Measurements from ENCODE around the gene CAMKK1. TPM values are rescaled to one million over a fixed set of nuclear protein-coding genes. Genes with fewer than 3 reads are reported as not detected.
A peak's percentile ranks its signal among the peaks of the same experiment; 100 is the strongest.

Gene CAMKK1
- 1 to 10 TPM; 2.9 to 8.8 (median 4.4) TPM for total RNA-seq

DNA sequence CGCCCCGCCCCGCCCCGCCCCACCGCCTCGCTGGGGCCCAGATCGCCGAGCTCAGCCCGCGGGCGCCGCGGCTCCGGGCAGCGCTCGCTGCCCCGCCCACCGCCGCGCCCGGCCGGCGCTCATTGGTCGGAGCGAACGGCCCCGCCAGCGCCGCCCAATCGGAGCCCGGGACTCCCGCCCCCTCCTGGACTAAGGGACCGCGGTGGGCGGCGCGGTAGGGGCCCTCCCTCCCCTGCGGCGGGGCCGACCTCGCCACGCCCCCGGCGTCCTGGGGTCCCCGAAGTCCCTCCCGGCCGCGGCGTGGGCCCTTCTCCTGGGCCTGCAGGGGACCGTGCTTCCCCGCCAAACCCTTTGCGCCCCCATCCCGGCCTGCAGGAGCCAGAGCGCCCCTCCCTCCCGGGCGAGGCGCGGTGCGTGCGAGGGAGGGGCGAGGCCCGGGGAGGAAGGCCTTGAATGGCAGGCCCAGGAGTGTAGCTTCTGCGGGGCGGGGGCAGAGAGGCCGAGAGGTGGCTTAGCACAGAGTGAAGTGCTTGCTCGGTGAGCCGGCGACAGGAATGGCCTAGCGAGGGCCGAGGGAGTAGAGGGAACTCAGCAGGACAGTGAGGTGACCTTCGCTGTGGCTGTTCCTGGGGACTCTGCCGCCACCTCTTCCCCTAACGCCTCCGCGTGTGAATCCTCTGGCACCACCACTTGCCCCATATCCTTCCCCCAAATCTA lies at the start of gene CAMKK1:
TSS of gene CAMKK1 (minus strand) at position 51 of the 717 bp plus-strand sequence. CDS start 7,366 bp downstream, outside the sequence.
- peak; percentile 96 for DNase-seq (ENCODE audit: extremely low spot score)
- H3K36me3 ChIP-seq: no peaks in the 10 kb centered on the region
- H3K4me1 ChIP-seq: peaks cover 77 to 85% (median 80%) of the 10 kb centered on the region in 4 donors
- H3K9me3 ChIP-seq: no peaks in the 10 kb centered on the region
- no peaks in the 10 kb centered on the region for H3K27me3 ChIP-seq
- H3K27ac ChIP-seq (replicated peaks in 1 of 4): peak within 1 kb of the TSS; percentile 88 to 91 (median 90)
- intact Hi-C loops (cut with DNase I): no loop called here
- peak within 1 kb of the TSS; percentile 60 to 88 (median 74) for H3K4me3 ChIP-seq
- WGBS: 3% methylated on average over 25 of the region's 75 CpGs
- no peak for TF ChIP-seq EP300 (IDR thresholded peaks at IDR 0.05)
- TF ChIP-seq, protein P1, sequence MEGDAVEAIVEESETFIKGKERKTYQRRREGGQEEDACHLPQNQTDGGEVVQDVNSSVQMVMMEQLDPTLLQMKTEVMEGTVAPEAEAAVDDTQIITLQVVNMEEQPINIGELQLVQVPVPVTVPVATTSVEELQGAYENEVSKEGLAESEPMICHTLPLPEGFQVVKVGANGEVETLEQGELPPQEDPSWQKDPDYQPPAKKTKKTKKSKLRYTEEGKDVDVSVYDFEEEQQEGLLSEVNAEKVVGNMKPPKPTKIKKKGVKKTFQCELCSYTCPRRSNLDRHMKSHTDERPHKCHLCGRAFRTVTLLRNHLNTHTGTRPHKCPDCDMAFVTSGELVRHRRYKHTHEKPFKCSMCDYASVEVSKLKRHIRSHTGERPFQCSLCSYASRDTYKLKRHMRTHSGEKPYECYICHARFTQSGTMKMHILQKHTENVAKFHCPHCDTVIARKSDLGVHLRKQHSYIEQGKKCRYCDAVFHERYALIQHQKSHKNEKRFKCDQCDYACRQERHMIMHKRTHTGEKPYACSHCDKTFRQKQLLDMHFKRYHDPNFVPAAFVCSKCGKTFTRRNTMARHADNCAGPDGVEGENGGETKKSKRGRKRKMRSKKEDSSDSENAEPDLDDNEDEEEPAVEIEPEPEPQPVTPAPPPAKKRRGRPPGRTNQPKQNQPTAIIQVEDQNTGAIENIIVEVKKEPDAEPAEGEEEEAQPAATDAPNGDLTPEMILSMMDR (IDR thresholded peaks at IDR 0.05): peak in 1 of 3 experiments; percentile 20
- TF ChIP-seq POLR2AphosphoS5 (IDR thresholded peaks at IDR 0.05): peak; percentile 44 to 45
- TF ChIP-seq POLR2A (IDR thresholded peaks at IDR 0.05; ENCODE audit: low read depth): no peak

DNA sequence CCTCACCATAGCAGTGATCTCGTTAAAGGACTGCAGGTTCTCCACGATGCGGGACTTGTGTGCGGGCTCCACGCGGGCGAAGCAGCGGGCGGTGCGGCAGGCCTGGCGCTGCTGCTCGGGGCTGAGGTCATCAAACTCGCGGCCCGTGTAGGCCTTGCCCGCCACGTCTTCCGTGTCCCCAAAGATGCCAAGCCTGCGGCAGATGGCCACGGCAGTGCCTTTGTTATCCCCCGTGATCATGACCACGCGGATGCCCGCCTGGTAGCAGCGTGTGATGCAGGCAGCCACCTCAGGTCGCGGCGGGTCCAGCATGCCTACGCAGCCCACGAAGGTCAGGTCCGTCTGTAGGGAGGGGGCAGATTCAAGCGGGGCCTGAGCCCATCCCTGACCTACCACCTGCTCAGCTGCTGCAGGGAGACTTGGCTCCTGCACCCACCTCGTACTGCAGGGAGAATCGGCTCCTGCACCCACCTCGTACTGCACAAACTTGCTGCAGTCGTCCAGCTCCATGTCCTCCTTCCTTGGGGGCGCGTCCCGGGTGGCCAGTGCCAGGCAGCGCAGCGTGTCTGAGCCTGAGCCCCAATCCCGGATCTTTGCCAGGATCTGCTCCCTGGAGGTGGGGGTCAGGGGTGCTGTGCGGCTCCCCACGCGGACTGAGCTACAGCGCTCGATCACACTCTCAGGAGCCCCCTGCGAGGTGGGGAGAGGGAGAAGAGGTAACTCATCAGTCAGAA lies 48.3 kb upstream of the CAMKK1 start:
- Histone ChIP-seq H3K27ac (replicated peaks in 1 of 4) (no peak overlapping the region), H3K4me3 (no peak overlapping the region), H3K36me3 (peaks cover 6 to 53% (median 30%) of the 10 kb centered on the region in 4 donors), H3K4me1 (peaks cover 13 to 28% (median 24%) of the 10 kb centered on the region in 4 donors), H3K9me3 (no peaks in the 10 kb centered on the region), H3K27me3 (no peaks in the 10 kb centered on the region)
- intact Hi-C loops (cut with DNase I): no loop called here
- no peak for DNase-seq (ENCODE audit: extremely low spot score)
- 86% methylated on average over 5 of the region's 48 CpGs for WGBS
- TF ChIP-seq, protein P1 (IDR thresholded peaks at IDR 0.05): no peak
- TF ChIP-seq POLR2AphosphoS5 (IDR thresholded peaks at IDR 0.05) (no peak), EP300 (IDR thresholded peaks at IDR 0.05) (no peak), POLR2A (IDR thresholded peaks at IDR 0.05; ENCODE audit: low read depth) (no peak)

DNA sequence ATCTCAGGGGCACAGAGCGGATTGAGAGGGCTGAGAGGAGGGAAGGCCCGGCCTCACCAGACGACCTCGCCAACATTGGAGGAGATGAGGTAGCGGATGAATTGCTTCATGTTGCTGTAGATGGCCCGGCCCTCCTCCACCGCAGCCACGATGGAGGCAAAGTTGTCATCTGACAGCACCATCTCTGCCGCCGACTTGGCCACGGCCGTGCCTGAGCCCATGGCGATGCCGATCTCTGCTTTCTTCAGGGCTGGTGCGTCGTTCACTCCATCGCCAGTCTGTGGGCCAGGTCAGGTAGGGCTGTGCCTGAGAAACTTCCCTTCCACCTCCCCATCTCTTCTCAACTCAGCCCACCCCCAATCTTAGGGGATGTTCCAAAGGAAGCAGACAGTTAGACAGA lies 44.5 kb upstream of the CAMKK1 start:
- Histone ChIP-seq H3K27me3 (no peaks in the 10 kb centered on the region), H3K27ac (replicated peaks in 1 of 4) (no peak overlapping the region), H3K4me3 (no peak overlapping the region), H3K9me3 (no peaks in the 10 kb centered on the region), H3K36me3 (peaks cover 6 to 65% (median 35%) of the 10 kb centered on the region in 4 donors), H3K4me1 (no peaks in the 10 kb centered on the region)
- TF ChIP-seq POLR2AphosphoS5 (IDR thresholded peaks at IDR 0.05): no peak
- TF ChIP-seq POLR2A (IDR thresholded peaks at IDR 0.05; ENCODE audit: low read depth): no peak
- TF ChIP-seq, protein P1 (IDR thresholded peaks at IDR 0.05): no peak
- TF ChIP-seq EP300 (IDR thresholded peaks at IDR 0.05): no peak
- intact Hi-C loops (cut with DNase I): loop anchor here (5.0 to 10.0 kb wide), 2 partner anchors 65 to 137 kb away; no protein-coding TSS in a partner anchor
- no peak for DNase-seq (ENCODE audit: extremely low spot score)
- 97% methylated on average over 11 of the region's 17 CpGs for WGBS

DNA sequence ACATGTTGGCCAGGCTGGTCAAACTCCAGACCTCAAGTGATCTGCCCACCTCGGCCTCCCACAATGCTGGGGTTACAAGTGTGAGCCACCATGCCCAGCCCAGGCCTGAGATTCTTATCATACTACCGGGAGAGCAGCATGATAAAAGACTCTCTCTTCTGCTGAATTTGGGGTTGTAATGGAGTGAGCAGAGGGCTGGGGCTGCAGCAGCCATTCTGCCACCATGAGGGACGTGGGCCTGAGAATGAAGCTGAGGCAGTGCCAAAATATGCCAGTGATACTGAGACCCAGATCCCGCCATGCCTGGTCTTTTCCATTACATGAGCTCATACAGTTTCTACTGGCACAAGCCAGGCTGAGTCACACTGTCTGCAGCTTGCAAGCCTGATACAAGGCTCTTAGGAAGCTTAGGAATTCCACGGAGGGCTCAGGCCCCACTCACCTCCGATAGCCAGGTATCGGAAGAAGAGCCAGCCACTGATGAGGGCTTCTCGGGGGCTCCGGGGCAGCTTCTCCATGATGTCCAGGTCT lies 43.0 kb upstream of the CAMKK1 start:
- H3K36me3 ChIP-seq: peaks cover 6 to 58% (median 27%) of the 10 kb centered on the region in 4 donors
- H3K27ac ChIP-seq (replicated peaks in 1 of 4): no peak overlapping the region
- intact Hi-C loops (cut with DNase I): loop anchor here (5.0 to 10.0 kb wide), 2 partner anchors 66 to 139 kb away; no protein-coding TSS in a partner anchor
- H3K9me3 ChIP-seq: no peaks in the 10 kb centered on the region
- TF ChIP-seq EP300 (IDR thresholded peaks at IDR 0.05): no peak
- no peak for TF ChIP-seq POLR2A (IDR thresholded peaks at IDR 0.05; ENCODE audit: low read depth)
- no peak for TF ChIP-seq POLR2AphosphoS5 (IDR thresholded peaks at IDR 0.05)
- TF ChIP-seq, protein P1 (IDR thresholded peaks at IDR 0.05): no peak
- H3K27me3 ChIP-seq: no peaks in the 10 kb centered on the region
- no peaks in the 10 kb centered on the region for H3K4me1 ChIP-seq
- H3K4me3 ChIP-seq: no peak overlapping the region
- no peak for DNase-seq (ENCODE audit: extremely low spot score)
- WGBS: 94% methylated on average over 6 of the region's 9 CpGs
